ENCODE data around the gene SELENOT. TPM values are rescaled to one million over a fixed set of nuclear protein-coding genes. Genes with fewer than 3 reads are reported as not detected.

SELENOT gene
- total and polyA plus RNA-seq, 2 experiments from 2014 or later = 69.3 to 199 TPM

- H3K4me1 ChIP-seq (ENCODE audit: low read depth) = peaks cover 26% of the 10 kb centered on the region
Observed at GRCh38 chr3:150602426-150603152, 532 bp upstream of the SELENOT start.

GRCh38 chr3:150603980-150604319, 829 bp downstream of the SELENOT start:
- H3K9me3 ChIP-seq (ENCODE audit: low read depth) = no peaks in the 10 kb centered on the region
- no peaks in the 10 kb centered on the region for H3K27me3 ChIP-seq
- H3K36me3 ChIP-seq = no peaks in the 10 kb centered on the region
- DNase-seq (ENCODE audit: low read depth in 1 of 2, low spot score in 1 of 2) = peak in 1 of 2 donors; percentile 17
- peak overlapping the region; percentile 94 for H3K27ac ChIP-seq
- TF ChIP-seq, protein P1, sequence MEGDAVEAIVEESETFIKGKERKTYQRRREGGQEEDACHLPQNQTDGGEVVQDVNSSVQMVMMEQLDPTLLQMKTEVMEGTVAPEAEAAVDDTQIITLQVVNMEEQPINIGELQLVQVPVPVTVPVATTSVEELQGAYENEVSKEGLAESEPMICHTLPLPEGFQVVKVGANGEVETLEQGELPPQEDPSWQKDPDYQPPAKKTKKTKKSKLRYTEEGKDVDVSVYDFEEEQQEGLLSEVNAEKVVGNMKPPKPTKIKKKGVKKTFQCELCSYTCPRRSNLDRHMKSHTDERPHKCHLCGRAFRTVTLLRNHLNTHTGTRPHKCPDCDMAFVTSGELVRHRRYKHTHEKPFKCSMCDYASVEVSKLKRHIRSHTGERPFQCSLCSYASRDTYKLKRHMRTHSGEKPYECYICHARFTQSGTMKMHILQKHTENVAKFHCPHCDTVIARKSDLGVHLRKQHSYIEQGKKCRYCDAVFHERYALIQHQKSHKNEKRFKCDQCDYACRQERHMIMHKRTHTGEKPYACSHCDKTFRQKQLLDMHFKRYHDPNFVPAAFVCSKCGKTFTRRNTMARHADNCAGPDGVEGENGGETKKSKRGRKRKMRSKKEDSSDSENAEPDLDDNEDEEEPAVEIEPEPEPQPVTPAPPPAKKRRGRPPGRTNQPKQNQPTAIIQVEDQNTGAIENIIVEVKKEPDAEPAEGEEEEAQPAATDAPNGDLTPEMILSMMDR (IDR thresholded peaks at IDR 0.05; ENCODE audit: low read depth, low read length) = no peak
- H3K4me3 ChIP-seq = peak overlapping the region; percentile 84
- H3K4me1 ChIP-seq (ENCODE audit: low read depth) = peaks cover 31% of the 10 kb centered on the region

More at GRCh38 chr3:150602426-150603152, 532 bp upstream of the SELENOT start:
- Histone ChIP-seq H3K27ac (peak overlapping the region; percentile 94), H3K9me3 (ENCODE audit: low read depth) (no peaks in the 10 kb centered on the region), H3K4me3 (peak overlapping the region; percentile 84), H3K27me3 (no peaks in the 10 kb centered on the region), H3K36me3 (no peaks in the 10 kb centered on the region)
- DNase-seq (ENCODE audit: low read depth in 1 of 2, low spot score in 1 of 2) = no peak
- TF ChIP-seq, protein P1 (IDR thresholded peaks at IDR 0.05; ENCODE audit: low read depth, low read length) = no peak

DNA sequence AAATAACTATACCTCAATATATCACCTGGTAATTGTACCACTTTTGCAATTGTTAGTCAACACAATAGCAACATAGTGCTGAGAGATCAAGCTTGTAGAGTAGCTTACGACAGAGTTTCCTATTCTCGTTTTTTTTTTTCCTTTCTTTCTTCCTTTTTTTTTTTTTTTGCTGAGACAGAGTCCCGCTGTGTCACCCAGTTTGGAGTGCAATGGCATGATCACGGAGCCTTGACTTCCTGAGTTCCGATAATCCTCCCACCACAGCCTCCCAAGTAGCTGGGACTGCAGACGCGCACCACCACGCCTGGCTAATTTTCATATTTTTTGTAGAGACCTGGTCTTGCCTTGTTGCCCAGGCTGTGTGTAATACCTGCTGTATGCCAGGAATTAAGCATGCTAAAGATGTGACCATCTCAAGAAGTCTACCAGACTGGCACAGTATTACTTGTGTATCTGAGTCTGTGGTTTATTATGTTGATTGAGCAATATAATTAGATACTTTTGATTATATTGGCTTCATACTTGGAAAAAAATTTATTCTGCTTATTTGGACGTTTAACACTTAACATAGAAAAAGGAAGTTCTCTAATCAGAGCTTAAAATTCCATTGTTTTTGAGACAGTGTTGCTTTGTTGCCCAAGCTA, 3.0 kb downstream of the SELENOT start:
- Histone ChIP-seq H3K27me3 (no peaks in the 10 kb centered on the region), H3K4me1 (ENCODE audit: low read depth) (peaks cover 25% of the 10 kb centered on the region), H3K9me3 (ENCODE audit: low read depth) (no peaks in the 10 kb centered on the region), H3K4me3 (no peak overlapping the region), H3K36me3 (no peaks in the 10 kb centered on the region), H3K27ac (no peak overlapping the region)
- TF ChIP-seq, protein P1 (IDR thresholded peaks at IDR 0.05; ENCODE audit: low read depth, low read length) = no peak
- no peak for DNase-seq (ENCODE audit: low read depth in 1 of 2, low spot score in 1 of 2)

DNA sequence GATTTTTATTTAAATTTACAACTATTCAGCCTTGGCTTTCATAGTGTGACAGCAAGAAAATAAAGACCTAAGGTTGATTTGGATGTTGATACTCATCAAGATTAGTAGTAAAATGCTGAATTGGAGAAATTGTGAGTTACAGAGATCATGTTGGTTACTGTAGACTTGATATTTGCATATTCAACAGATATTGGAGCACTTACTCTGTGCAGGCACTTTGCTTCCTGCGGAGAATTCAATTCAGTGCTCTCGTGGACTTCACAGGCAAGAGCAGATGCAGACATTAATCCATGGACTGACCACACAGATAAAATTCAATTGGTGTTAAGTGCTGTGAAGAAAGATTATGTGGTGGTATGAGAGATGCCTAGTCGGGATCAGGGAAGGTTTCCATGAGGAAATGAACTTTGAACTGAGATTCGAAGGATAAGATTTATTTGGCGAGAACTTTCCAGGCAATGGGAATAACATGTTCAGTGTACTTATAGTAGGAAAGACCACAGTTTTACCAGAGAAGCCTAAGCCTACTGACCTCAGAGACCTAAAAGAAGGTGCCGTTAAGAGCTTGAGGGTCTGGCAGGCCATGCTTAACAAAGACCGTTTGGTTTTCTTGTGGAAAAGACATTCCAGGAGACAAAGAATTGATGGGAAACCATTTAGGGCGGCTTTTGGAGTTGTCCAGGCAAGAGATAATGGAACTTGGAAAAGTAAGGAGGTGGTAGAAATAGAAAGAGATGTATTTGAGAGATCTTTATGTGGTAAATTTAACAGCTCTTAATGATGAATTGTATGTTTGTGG, 4.3 kb downstream of the SELENOT start:
- no peaks in the 10 kb centered on the region for H3K27me3 ChIP-seq
- TF ChIP-seq, protein P1 (IDR thresholded peaks at IDR 0.05; ENCODE audit: low read depth, low read length) = no peak
- no peak overlapping the region for H3K4me3 ChIP-seq
- peaks cover 25% of the 10 kb centered on the region for H3K4me1 ChIP-seq (ENCODE audit: low read depth)
- no peaks in the 10 kb centered on the region for H3K9me3 ChIP-seq (ENCODE audit: low read depth)
- peak in 1 of 2 donors; percentile 31 for DNase-seq (ENCODE audit: low read depth in 1 of 2, low spot score in 1 of 2)
- H3K36me3 ChIP-seq = no peaks in the 10 kb centered on the region
- H3K27ac ChIP-seq = peak overlapping the region; percentile 6

DNA sequence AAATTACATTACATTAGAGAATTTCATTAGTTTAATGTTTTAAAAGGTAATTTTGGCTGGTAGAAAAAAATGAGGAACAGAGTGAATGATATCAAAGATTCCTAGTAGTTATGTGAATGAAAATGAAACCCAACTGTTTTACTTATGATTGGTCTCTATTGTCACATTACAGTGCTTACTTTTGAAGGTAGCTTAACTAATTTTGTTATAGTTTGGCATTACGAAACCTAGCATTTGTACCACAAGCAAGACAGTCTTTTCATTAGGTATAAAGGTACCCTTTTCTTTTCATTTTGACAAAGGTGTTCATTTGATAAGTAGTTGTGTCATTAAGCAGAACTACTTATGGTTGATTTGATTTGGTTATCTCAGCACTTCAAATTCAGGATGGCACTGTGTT, 6.9 kb downstream of the SELENOT start:
- TF ChIP-seq, protein P1 (IDR thresholded peaks at IDR 0.05; ENCODE audit: low read depth, low read length) = no peak
- no peaks in the 10 kb centered on the region for H3K9me3 ChIP-seq (ENCODE audit: low read depth)
- no peak overlapping the region for H3K27ac ChIP-seq
- no peaks in the 10 kb centered on the region for H3K36me3 ChIP-seq
- H3K27me3 ChIP-seq = no peaks in the 10 kb centered on the region
- peaks cover 18% of the 10 kb centered on the region for H3K4me1 ChIP-seq (ENCODE audit: low read depth)
- no peak overlapping the region for H3K4me3 ChIP-seq
- no peak for DNase-seq (ENCODE audit: low read depth in 1 of 2, low spot score in 1 of 2)

Data from cardiac muscle cell (in vitro differentiated cells and primary cell).